Measurements from ENCODE around the gene CEP83. TPM values are rescaled to one million over a fixed set of nuclear protein-coding genes. Genes with fewer than 3 reads are reported as not detected.

CEP83 gene
- total and polyA plus RNA-seq, 2 experiments from 2014 or later = 5.8 to 6.9 TPM

GRCh38 chr12:94267921-94268471 is 191.7 kb downstream of the CEP83 start:
- peak overlapping the region; percentile 92 for H3K27ac ChIP-seq

DNA sequence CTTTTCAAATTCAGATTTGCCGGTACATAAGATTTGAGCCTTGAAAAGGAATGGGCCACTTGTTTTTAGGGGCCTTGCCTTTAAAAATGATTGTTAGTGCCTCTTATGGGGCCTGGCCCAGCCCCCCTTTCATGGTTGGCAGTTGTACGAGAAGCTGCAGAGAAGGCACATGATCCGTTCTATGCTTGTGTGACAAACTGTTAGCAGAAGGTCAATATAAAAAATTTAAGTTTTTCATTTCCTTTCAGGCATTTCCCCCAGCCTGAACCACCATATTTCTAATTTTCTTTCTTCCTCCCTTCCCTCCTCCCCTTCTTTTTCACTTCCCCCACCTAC is 192.2 kb downstream of the CEP83 start:
- DNase-seq = no peak
- peak overlapping the region; percentile 33 for H3K4me3 ChIP-seq
- H3K4me2 ChIP-seq (ENCODE audit: unreplicated experiment) = peak overlapping the region; percentile 79
- H3F3A ChIP-seq (ENCODE audit: insufficient read depth) = peaks cover 44% of the 10 kb centered on the region
- H3K9me2 ChIP-seq (ENCODE audit: insufficient read depth) = no peaks in the 10 kb centered on the region
- H3K27ac ChIP-seq = peak overlapping the region; percentile 92
- TF ChIP-seq EZH2 (IDR thresholded peaks at IDR 0.05; ENCODE audit: insufficient read depth, poor library complexity, severe bottlenecking) (no peak), EZH2phosphoT487 (IDR thresholded peaks at IDR 0.05; ENCODE audit: insufficient read depth, low read depth) (no peak)
- 3 to 10% methylated on average over 3 of the region's 3 CpGs for WGBS, 2 experiments (ENCODE audit: low coverage in 1 of 2, low lambda C conversion rate in 2 of 2, missing lambda C conversion rate in 2 of 2)
- H4K20me1 ChIP-seq (ENCODE audit: insufficient read depth) = no peaks in the 10 kb centered on the region
- peaks cover 49% of the 10 kb centered on the region for H3K4me1 ChIP-seq (ENCODE audit: insufficient read depth)
- in situ Hi-C loops (cut with MboI) = no loop called here
- H2AFZ ChIP-seq = no peak overlapping the region
- no peaks in the 10 kb centered on the region for H3K9me3 ChIP-seq (ENCODE audit: low read depth)
- peak overlapping the region; percentile 45 for H3K9ac ChIP-seq
- H3K79me2 ChIP-seq (ENCODE audit: insufficient read depth) = no peaks in the 10 kb centered on the region
- H3K36me3 ChIP-seq (ENCODE audit: low read depth) = no peaks in the 10 kb centered on the region
- peaks cover 26% of the 10 kb centered on the region; the same call in 1 of the 2 replicates for H3K27me3 ChIP-seq (replicated peaks; ENCODE audit: insufficient read depth)

More at GRCh38 chr12:94267921-94268471, 191.7 kb downstream of the CEP83 start:
- in situ Hi-C loops (cut with MboI) = no loop called here
- Histone ChIP-seq H3K9me2 (ENCODE audit: insufficient read depth) (no peaks in the 10 kb centered on the region), H3K79me2 (ENCODE audit: insufficient read depth) (no peaks in the 10 kb centered on the region), H3K4me3 (peak overlapping the region; percentile 33; the same call in 1 of the 2 replicates), H2AFZ (no peak overlapping the region), H3F3A (ENCODE audit: insufficient read depth) (peaks cover 44% of the 10 kb centered on the region), H3K4me2 (ENCODE audit: unreplicated experiment) (peak overlapping the region; percentile 79), H3K9ac (peak overlapping the region; percentile 45; the same call in 1 of the 2 replicates), H4K20me1 (ENCODE audit: insufficient read depth) (no peaks in the 10 kb centered on the region), H3K36me3 (ENCODE audit: low read depth) (no peaks in the 10 kb centered on the region), H3K4me1 (ENCODE audit: insufficient read depth) (peaks cover 44% of the 10 kb centered on the region), H3K27me3 (replicated peaks; ENCODE audit: insufficient read depth) (peaks cover 26% of the 10 kb centered on the region; the same call in 1 of the 2 replicates), H3K9me3 (ENCODE audit: low read depth) (no peaks in the 10 kb centered on the region)
- TF ChIP-seq EZH2phosphoT487 (IDR thresholded peaks at IDR 0.05; ENCODE audit: insufficient read depth, low read depth) (no peak), EZH2 (IDR thresholded peaks at IDR 0.05; ENCODE audit: insufficient read depth, poor library complexity, severe bottlenecking) (no peak)
- peak; percentile 39 for DNase-seq
- 86 to 87% methylated on average over 5 of the region's 5 CpGs for WGBS, 2 experiments (ENCODE audit: low coverage in 1 of 2, low lambda C conversion rate in 2 of 2, missing lambda C conversion rate in 2 of 2)

DNA sequence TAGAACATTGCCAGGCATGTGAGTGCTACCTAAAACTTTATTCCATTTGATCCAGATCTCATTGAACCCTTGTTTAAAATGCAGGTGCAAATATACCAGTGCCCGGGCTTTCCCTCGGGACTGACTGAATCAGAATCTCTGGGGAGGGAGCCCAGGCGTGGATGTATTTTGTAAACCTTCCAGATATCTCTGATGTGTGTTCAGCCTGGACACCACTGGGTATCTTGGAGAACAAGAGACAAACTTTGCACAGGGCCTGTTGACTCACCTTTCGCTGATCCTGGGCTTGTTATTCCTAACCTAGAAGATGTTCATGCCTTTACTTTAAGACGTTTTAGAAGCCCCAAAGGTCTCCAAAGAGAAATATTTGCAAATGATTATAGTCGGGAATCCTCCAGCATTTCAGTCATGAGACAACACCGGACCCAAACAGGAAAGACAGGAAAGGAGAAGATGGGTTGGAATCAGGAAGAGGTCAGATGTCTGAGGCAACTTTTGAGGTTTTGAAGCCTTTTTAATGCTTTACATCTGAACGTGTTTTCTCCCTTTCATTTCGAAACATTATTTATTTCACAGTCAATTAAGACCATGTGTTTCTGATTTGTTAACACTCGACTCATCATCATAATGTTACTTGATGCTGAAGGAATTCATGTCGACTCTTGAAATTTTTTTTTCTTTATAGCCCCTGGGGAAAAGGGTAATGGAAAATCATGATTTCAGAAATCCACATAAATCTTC is 192.7 kb downstream of the CEP83 start:
- TF ChIP-seq EZH2 (IDR thresholded peaks at IDR 0.05; ENCODE audit: insufficient read depth, poor library complexity, severe bottlenecking) = no peak
- TF ChIP-seq EZH2phosphoT487 (IDR thresholded peaks at IDR 0.05; ENCODE audit: insufficient read depth, low read depth) = peak; percentile 100
- Histone ChIP-seq H3K4me1 (ENCODE audit: insufficient read depth) (peaks cover 51% of the 10 kb centered on the region), H3K36me3 (ENCODE audit: low read depth) (no peaks in the 10 kb centered on the region), H3K9ac (peak overlapping the region; percentile 69), H3K9me2 (ENCODE audit: insufficient read depth) (no peaks in the 10 kb centered on the region), H3K4me3 (peak overlapping the region; percentile 33), H3F3A (ENCODE audit: insufficient read depth) (peaks cover 46% of the 10 kb centered on the region), H3K79me2 (ENCODE audit: insufficient read depth) (no peaks in the 10 kb centered on the region), H3K27ac (peak overlapping the region; percentile 92), H3K27me3 (replicated peaks; ENCODE audit: insufficient read depth) (peaks cover 26% of the 10 kb centered on the region; the same call in 1 of the 2 replicates), H4K20me1 (ENCODE audit: insufficient read depth) (no peaks in the 10 kb centered on the region), H3K4me2 (ENCODE audit: unreplicated experiment) (peak overlapping the region; percentile 79), H3K9me3 (ENCODE audit: low read depth) (no peaks in the 10 kb centered on the region), H2AFZ (no peak overlapping the region)
- WGBS, 2 experiments (ENCODE audit: low coverage in 1 of 2, low lambda C conversion rate in 2 of 2, missing lambda C conversion rate in 2 of 2) = 5 to 7% methylated on average over 11 of the region's 11 CpGs
- in situ Hi-C loops (cut with MboI) = no loop called here
- DNase-seq = peak; percentile 90

DNA sequence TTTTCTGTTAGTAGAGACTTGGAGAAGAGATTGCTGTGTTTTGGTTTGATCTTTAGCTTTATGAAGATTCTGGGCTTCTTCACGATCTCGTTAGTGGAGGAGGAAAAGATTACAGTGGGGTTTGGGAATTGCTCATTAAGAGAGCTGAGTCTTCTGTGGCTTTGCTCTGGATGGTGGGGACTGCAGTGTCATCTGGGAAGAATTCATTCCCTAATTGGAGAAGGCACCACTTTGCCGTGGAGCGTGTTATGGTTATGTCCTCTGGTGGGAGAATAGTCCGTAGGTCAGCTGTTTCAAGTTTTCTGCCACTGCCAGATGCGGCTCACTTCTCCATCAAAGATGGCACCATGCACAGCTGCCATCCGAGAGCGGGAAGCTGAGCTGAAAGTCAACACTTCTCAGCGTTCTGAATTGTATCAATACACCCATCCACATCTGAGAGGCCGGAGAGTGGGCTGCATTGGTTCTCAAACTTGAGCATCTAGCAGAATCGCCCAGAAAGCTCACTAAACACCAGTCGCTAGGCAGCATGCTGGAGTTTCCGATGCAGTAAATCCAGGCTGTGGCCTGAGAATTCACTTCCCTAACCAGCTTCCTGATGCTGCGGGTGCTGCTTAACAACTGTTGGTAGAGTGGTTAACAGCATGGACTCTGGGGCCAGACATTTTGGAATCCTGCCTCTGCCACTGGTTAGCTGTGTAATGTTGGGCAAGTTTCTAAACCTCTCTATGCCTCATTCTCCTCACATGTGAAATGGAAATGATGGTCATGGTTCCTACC is 193.5 kb downstream of the CEP83 start:
- Histone ChIP-seq H3K9me2 (ENCODE audit: insufficient read depth) (no peaks in the 10 kb centered on the region), H4K20me1 (ENCODE audit: insufficient read depth) (no peaks in the 10 kb centered on the region), H3K27me3 (replicated peaks; ENCODE audit: insufficient read depth) (peaks cover 23% of the 10 kb centered on the region; the same call in 1 of the 2 replicates), H3K4me2 (ENCODE audit: unreplicated experiment) (peak overlapping the region; percentile 79), H3K4me1 (ENCODE audit: insufficient read depth) (peaks cover 56% of the 10 kb centered on the region), H3K9ac (peak overlapping the region; percentile 69), H3K4me3 (peak overlapping the region; percentile 33), H3K9me3 (ENCODE audit: low read depth) (no peaks in the 10 kb centered on the region), H3K79me2 (ENCODE audit: insufficient read depth) (no peaks in the 10 kb centered on the region), H2AFZ (no peak overlapping the region), H3K27ac (peak overlapping the region; percentile 92), H3K36me3 (ENCODE audit: low read depth) (no peaks in the 10 kb centered on the region), H3F3A (ENCODE audit: insufficient read depth) (peaks cover 54% of the 10 kb centered on the region)
- TF ChIP-seq EZH2phosphoT487 (IDR thresholded peaks at IDR 0.05; ENCODE audit: insufficient read depth, low read depth) = no peak
- no peak for TF ChIP-seq EZH2 (IDR thresholded peaks at IDR 0.05; ENCODE audit: insufficient read depth, poor library complexity, severe bottlenecking)
- DNase-seq = peak; percentile 67
- in situ Hi-C loops (cut with MboI) = no loop called here
- 40 to 44% methylated on average over 14 of the region's 14 CpGs for WGBS, 2 experiments (ENCODE audit: low coverage in 1 of 2, low lambda C conversion rate in 2 of 2, missing lambda C conversion rate in 2 of 2)
